Tibial nerve (tissue), 4 donors: Measurements from ENCODE around the gene DTNB. TPM values are rescaled to one million over a fixed set of nuclear protein-coding genes. Genes with fewer than 3 reads are reported as not detected.

Source experiments
- DNase-seq, 2 donors: peaks; one replicate each; pipeline ENCODE4 v3.0.0-alpha.2; 2019; ENCODE audit warnings: low spot score in 2 of 2
- H3K27ac ChIP-seq, 4 donors: fragments of 200-600 bp; sonication (generic) in 3 of 4; one replicate each; pipeline ENCODE4 v1.5.1; 2017 to 2019; ENCODE audit warnings: mild to moderate bottlenecking in 1 of 4
- H3K27me3 ChIP-seq, 2 donors: fragments of 200-600 bp; sonication (generic) in 1 of 2; one replicate each; pipeline versions ENCODE4 v1.5.1 to v1.6.0; 2017 to 2019
- H3K36me3 ChIP-seq, 3 donors: fragments of 200-600 bp; sonication (generic); one replicate each; pipeline ENCODE4 v1.5.1; 2018 to 2019
- H3K4me1 ChIP-seq, 4 donors: fragments of 200-600 bp; sonication (generic) in 3 of 4; one replicate each; pipeline ENCODE4 v1.5.1; 2017 to 2019
- H3K4me3 ChIP-seq, 4 donors: fragments of 200-600 bp; sonication (generic) in 3 of 4; one replicate each; pipeline ENCODE4 v1.5.1; 2017 to 2019; ENCODE audit warnings: mild to moderate bottlenecking in 1 of 4, moderate library complexity in 1 of 4
- H3K9me3 ChIP-seq, 4 donors: fragments of 200-600 bp; sonication (generic) in 3 of 4; one replicate each; pipeline ENCODE4 v1.5.1; 2017 to 2019
- EP300 ChIP-seq, 2 donors: sonication (generic); formaldehyde crosslinking; IDR thresholded peaks; one replicate each; pipeline ENCODE4 v1.6.1; 2017; ENCODE audit warnings: antibody characterized with exemption in 2 of 2, mild to moderate bottlenecking in 1 of 2
- POLR2A ChIP-seq, 2 donors: fragments of 450-650 bp; IDR thresholded peaks; one replicate each; pipeline ENCODE4 v1.6.1; 2017; ENCODE audit warnings: antibody characterized with exemption in 2 of 2, mild to moderate bottlenecking in 2 of 2, moderate library complexity in 2 of 2
- WGBS, 2 donors: methylation state at CpG; one replicate each; pipeline ENCODE4 v1.1.5; 2018; 5-methylcytosine and 5-hydroxymethylcytosine counted together
- total RNA-seq, 4 donors: library from RNA; depleted of rRNA; stranded (reverse); fragments of >200 nt; gene quantifications; one replicate each; pipeline ENCODE4 v1.1.0, GENCODE V29; 2016
- TF ChIP-seq, protein P1 (sequence below), 5 experiments: fragments of 200-600 bp in 3 of 5; fragments of 450-650 bp in 2 of 5; sonication (generic) in 3 of 5; IDR thresholded peaks; one replicate each; pipeline ENCODE4 v1.5.1; 2016 to 2019; ENCODE audit warnings: antibody characterized with exemption in 5 of 5, mild to moderate bottlenecking in 3 of 5, moderate library complexity in 2 of 5

The DTNB gene
- total RNA-seq, 4 donors from 2014 or later: 9.4 to 18.6 (median 13.1) TPM

DNA sequence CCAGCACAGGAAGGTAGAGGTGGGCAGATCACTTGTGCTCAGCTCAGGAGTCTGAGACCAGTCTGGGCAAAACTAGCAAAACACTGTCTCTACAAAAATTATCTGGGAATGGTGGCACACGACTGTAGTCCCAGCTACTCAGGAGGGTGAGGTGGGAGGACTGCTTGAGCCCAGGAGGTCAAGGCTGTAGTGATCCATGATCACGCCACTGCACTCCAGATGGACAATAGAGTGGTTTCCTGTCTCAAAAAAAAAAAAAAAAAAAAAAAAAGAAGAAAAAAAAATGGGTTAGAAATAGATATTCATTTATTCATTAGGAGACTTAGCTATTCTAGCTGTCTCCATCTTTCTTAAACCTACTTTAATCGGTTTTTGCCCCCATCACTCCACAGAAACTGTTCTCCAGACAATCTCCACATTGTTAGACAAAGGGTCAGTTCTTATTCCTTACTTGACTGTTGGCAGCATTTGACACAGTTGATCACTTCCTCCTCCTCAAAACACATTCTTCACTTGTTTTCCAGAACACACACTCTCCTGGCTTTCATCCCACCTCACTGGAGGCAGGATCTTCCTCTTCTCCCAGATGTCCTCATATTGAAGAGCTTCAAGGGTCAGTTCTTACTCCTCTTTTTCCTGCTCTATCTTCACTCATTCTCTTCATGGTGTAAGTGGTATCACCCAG is 103.1 kb downstream of the DTNB start:
- Histone ChIP-seq H3K4me3 (no peak overlapping the region), H3K36me3 (peaks cover 0 to 4% (median 0%) of the 10 kb centered on the region in 3 donors), H3K27ac (peak overlapping the region in 1 of 4 donors; percentile 43), H3K4me1 (peaks cover 0 to 15% (median 2%) of the 10 kb centered on the region in 4 donors), H3K27me3 (no peaks in the 10 kb centered on the region), H3K9me3 (no peaks in the 10 kb centered on the region)
- TF ChIP-seq POLR2A (IDR thresholded peaks at IDR 0.05): no peak
- TF ChIP-seq, protein P1, sequence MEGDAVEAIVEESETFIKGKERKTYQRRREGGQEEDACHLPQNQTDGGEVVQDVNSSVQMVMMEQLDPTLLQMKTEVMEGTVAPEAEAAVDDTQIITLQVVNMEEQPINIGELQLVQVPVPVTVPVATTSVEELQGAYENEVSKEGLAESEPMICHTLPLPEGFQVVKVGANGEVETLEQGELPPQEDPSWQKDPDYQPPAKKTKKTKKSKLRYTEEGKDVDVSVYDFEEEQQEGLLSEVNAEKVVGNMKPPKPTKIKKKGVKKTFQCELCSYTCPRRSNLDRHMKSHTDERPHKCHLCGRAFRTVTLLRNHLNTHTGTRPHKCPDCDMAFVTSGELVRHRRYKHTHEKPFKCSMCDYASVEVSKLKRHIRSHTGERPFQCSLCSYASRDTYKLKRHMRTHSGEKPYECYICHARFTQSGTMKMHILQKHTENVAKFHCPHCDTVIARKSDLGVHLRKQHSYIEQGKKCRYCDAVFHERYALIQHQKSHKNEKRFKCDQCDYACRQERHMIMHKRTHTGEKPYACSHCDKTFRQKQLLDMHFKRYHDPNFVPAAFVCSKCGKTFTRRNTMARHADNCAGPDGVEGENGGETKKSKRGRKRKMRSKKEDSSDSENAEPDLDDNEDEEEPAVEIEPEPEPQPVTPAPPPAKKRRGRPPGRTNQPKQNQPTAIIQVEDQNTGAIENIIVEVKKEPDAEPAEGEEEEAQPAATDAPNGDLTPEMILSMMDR (IDR thresholded peaks at IDR 0.05): no peak
- DNase-seq: peak in 1 of 2 donors; percentile 36
- WGBS, 2 donors: 36 to 42% methylated on average over 3 of the region's 3 CpGs

DNA sequence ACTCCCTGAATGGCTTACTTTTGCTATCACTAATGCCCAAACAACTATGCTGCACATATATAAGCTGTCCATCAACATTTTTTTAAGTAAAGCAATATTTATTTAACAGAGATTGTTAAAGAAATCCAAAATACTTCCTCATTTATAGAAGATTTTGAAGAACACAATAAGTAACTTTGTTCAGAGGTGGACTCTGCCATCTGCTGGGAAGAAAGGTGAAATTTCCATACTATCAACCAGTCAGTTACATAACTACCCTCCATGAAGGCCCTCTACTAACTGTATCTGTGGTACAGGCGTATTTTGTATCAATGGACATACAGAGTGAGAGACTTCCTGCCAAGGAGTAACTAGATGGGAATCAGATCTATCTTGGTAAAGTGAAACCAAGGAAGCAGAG is 106.0 kb downstream of the DTNB start:
- H3K4me3 ChIP-seq: no peak overlapping the region
- no peaks in the 10 kb centered on the region for H3K36me3 ChIP-seq
- 79 to 81% methylated on average over 1 of the region's 1 CpG for WGBS, 2 donors
- H3K27me3 ChIP-seq: no peaks in the 10 kb centered on the region
- no peak for TF ChIP-seq POLR2A (IDR thresholded peaks at IDR 0.05)
- TF ChIP-seq, protein P1 (IDR thresholded peaks at IDR 0.05): peak in 4 of 5 experiments; percentile 6 to 38 (median 18)
- H3K4me1 ChIP-seq: peaks cover 0 to 15% (median 2%) of the 10 kb centered on the region in 4 donors
- DNase-seq: peak in 1 of 2 donors; percentile 27
- H3K27ac ChIP-seq: no peak overlapping the region
- H3K9me3 ChIP-seq: no peaks in the 10 kb centered on the region

DNA sequence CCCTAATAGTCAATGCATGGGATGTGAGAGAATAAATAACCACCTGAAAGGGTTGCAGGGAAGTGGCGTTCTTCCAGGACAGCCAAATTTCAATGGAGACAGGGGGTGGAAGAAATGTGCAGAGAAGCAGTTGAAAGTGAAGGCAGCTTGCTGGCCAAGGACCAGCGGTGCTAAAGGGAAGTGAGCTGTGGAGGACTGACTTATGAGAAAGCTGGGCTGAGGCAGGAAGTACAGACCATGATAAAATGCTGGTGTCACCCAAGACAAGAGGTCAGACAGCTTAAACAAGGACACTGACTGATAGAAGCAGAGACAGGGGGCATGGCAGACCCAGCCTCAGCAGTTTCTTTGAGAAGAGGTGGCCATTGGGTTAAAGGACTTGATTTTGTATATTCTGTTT is 106.7 kb downstream of the DTNB start:
- Histone ChIP-seq H3K36me3 (no peaks in the 10 kb centered on the region), H3K4me3 (no peak overlapping the region), H3K4me1 (peaks cover 0 to 15% (median 2%) of the 10 kb centered on the region in 4 donors), H3K9me3 (no peaks in the 10 kb centered on the region), H3K27me3 (no peaks in the 10 kb centered on the region), H3K27ac (no peak overlapping the region)
- TF ChIP-seq, protein P1 (IDR thresholded peaks at IDR 0.05): no peak
- TF ChIP-seq EP300 (IDR thresholded peaks at IDR 0.05) (no peak), POLR2A (IDR thresholded peaks at IDR 0.05) (no peak)
- DNase-seq: peak in 1 of 2 donors; percentile 18
- WGBS, 2 donors: 57 to 63% methylated on average over 2 of the region's 2 CpGs

DNA sequence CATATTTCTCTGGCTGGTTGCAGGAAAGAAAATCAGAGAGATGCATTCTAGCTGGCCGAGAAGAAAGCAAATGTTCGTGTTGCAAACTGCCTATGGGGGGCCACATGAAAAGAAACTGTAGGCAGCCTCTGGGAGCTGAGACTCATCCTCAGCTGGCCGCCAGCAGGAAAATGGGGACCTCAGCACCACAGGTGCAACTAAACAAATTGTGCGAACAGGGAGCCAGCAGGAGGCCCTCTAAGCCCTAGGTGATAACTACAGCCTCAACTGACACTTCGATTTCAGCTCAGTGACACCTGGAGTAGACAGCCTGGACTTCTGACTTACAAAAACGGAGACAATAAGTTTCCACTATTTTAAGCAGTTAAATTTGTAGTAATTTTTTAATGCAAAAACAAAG is 107.3 kb downstream of the DTNB start:
- WGBS, 2 donors: 92 to 95% methylated on average over 6 of the region's 6 CpGs
- no peak for TF ChIP-seq EP300 (IDR thresholded peaks at IDR 0.05)
- TF ChIP-seq POLR2A (IDR thresholded peaks at IDR 0.05): no peak
- TF ChIP-seq, protein P1 (IDR thresholded peaks at IDR 0.05): no peak

DNA sequence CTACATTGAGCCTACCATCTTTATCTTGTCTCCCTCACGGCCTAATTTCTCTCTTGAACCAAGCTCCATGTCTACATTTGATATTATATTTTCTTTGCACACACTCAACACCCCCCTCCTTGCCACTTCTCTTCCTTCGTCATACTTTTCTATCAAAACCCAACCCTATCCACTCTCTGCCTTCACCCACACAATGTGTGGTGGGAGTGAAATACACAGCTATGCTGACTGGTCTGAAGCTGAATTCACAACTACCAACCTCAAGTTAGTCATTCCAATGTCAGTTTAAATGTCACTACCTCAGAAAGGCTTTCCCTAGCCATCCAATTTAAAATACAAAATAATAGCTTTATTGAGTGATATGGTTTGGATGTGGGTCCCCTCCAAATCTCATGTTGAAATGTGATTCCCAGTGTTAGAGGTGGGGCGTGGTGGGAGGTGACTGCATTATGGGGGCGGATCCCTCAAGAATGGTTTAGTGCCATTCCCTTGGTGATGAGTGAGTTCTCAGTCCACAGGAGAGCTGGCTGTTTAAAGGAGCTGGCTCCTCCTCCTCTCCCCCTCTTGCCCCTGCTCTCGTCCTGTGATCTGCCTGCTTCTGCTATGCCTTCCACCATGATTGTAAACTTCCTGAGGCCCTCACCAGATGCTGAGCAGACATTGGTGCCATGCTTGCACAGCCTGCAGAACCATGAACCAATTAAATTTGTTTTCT is 112.1 kb downstream of the DTNB start:
- TF ChIP-seq EP300 (IDR thresholded peaks at IDR 0.05) (no peak), POLR2A (IDR thresholded peaks at IDR 0.05) (no peak)
- TF ChIP-seq, protein P1 (IDR thresholded peaks at IDR 0.05): no peak
- 81% methylated on average over 5 of the region's 5 CpGs for WGBS, 2 donors
- H3K4me3 ChIP-seq: no peak overlapping the region
- no peak for DNase-seq
- H3K27ac ChIP-seq: no peak overlapping the region
- H3K4me1 ChIP-seq: peaks cover 0 to 5% (median 0%) of the 10 kb centered on the region in 4 donors
- no peaks in the 10 kb centered on the region for H3K27me3 ChIP-seq
- H3K36me3 ChIP-seq: no peaks in the 10 kb centered on the region
- no peaks in the 10 kb centered on the region for H3K9me3 ChIP-seq

More for the DNA sequence above, 107.3 kb downstream of the DTNB start:
- H3K27ac ChIP-seq: no peak overlapping the region
- no peaks in the 10 kb centered on the region for H3K36me3 ChIP-seq
- H3K9me3 ChIP-seq: no peaks in the 10 kb centered on the region
- no peak for DNase-seq
- peaks cover 0 to 15% (median 2%) of the 10 kb centered on the region in 4 donors for H3K4me1 ChIP-seq
- H3K4me3 ChIP-seq: no peak overlapping the region
- no peaks in the 10 kb centered on the region for H3K27me3 ChIP-seq
